Activated T-cell treated with anti-CD3 and anti-CD28 coated beads, Interleukin-2, amount 50 U/mL, for 4 hours (primary cell): ENCODE measurements around the gene TAF10. TPM values are rescaled to one million over a fixed set of nuclear protein-coding genes. Genes with fewer than 3 reads are reported as not detected.

Experiments
- ATAC-seq, 2 donors: fragments of 200-7000 bp; cut with Tn5 transposase; one replicate each; pipeline ENCODE4 v1.10.0; 2021
- DNase-seq: peaks from one replicate; pipeline ENCODE4 v3.0.0-alpha.2; 2020
- H3K27me3 Mint-ChIP-seq: one replicate; pipeline ENCODE4 v1.8.0; 2021; ENCODE audit warnings: low read depth, mixed read lengths
- H3K36me3 Mint-ChIP-seq: one replicate; pipeline ENCODE4 v1.8.0; 2022; ENCODE audit warnings: mixed read lengths; ENCODE audit not compliant: insufficient read depth
- H3K4me1 Mint-ChIP-seq: one replicate; pipeline ENCODE4 v1.8.0; 2021; ENCODE audit warnings: low read depth, mixed read lengths
- H3K4me3 Mint-ChIP-seq: one replicate; pipeline ENCODE4 v1.8.0; 2021; ENCODE audit warnings: mild to moderate bottlenecking, moderate library complexity, mixed read lengths
- H3K9me3 Mint-ChIP-seq: one replicate; pipeline ENCODE4 v1.8.0; 2021; ENCODE audit warnings: mixed read lengths
- total RNA-seq, 3 donors: library from RNA; stranded (reverse); gene quantifications; one replicate each; pipeline ENCODE4 v1.2.1, GENCODE V29; 2021

The TAF10 gene
- total RNA-seq, 3 donors from 2014 or later = 163 to 191 (median 188) TPM

DNA sequence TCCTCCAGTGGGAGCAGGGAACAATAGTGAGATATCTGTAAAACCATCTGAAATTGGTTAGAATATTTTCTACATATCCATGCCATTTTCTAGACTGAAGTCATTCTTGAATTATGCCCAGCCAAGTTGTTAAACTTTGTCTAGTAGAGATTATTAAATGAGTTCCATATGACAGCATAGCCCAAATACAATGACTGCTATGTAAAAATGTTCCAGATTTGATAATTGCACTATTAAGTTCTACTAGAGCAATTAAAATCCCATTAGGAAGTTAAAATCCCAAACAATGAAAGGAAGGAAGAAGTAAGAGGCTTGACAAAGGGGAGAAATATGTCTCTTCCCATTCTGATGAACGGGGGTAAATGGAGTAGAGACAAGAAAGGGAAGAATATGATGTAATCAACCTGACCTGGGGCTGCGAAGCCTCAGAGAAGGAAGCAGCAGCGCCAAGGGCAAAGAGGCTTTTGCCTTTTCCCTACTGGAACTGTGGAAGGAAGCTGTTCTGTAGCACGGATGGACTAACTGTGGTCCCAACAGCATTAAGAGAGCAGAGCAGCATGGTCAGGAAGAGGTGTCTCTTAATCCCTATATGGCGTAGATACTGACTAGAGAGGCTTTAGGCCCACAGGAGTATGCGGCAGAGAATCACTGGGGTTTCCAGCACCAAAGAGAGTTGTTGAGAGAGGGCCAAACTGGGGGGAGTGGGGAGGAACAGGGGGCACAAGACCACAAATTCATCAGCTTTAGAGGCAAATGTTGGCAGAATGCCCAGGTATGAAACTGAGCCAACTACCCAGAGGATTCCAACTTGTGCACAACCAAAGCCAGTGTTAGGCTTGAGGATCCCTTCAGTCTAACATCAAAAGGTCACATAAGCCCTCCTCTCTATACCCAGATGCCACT is 35.3 kb downstream of the TAF10 start:
- DNase-seq (no peak), ATAC-seq (no peak)
- no peaks in the 10 kb centered on the region for H3K4me1 Mint-ChIP-seq
- peaks cover 14% of the 10 kb centered on the region for H3K36me3 Mint-ChIP-seq
- no peaks in the 10 kb centered on the region for H3K27me3 Mint-ChIP-seq
- no peaks in the 10 kb centered on the region for H3K9me3 Mint-ChIP-seq
- H3K4me3 Mint-ChIP-seq = no peak overlapping the region

DNA sequence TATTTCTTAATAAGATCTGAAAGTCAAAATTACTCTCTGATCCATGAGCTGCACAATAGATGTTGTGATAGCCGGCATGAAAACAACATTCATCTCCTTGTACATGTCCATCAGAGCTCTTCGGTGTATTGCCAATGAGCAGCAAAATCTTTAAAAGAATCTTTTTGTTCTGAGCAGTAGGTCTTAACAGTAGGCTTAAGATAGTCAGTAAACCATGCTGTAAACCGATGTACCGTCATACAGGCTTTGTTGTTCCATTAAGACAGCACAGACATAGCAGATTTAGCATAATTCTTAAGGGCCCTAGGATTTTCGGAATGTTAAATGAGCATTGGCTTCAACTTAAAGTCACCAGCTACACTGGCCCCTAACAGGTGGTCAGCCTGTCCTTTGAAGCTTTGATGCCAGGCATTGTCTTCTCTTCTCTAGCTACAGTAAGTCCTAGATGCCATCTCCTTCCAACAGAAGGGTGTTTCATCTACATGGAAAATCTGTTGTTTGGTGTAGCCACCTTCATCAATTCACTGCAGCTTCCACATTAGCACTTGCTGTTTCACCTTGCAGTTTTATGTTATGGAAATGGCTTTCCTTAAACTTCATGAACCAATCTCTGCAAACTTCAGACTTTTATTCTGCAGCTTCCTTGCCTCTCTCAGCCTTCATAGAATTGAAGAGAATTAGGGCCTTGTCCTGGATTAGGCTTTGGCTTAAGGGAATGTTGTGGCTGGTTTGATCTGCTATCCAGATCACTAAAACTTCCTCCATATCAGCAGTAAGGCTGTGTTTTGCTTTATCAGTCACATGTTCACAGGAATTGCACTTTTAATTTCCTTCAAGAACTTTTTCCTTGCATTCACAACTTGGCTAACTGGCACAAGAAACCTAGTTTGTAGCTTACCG is 37.0 kb downstream of the TAF10 start:
- Mint-ChIP-seq H3K27me3 (no peaks in the 10 kb centered on the region), H3K36me3 (peaks cover 13% of the 10 kb centered on the region), H3K4me1 (no peaks in the 10 kb centered on the region), H3K9me3 (no peaks in the 10 kb centered on the region), H3K4me3 (no peak overlapping the region)
- ATAC-seq = no peak
- DNase-seq = no peak

DNA sequence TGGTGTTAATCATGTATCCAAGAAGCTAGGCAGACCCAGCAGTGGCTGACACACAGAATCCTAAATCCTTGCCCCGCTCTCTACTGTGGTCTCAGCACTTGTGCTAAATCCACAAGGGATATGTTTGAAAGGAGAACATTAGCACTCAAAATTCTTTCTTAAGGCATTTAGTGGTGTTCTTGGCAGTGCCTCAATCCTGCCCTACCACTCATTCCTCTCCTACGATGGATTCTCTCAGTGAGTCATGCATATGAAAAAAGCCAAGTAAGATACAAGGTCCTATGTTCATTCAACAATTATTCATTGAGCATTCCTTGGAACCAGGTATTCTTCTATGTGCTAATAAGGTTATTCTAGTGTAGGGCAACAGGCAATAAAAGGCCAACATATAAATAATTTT is 39.8 kb downstream of the TAF10 start:
- Mint-ChIP-seq H3K4me1 (no peaks in the 10 kb centered on the region), H3K36me3 (peaks cover 16% of the 10 kb centered on the region), H3K4me3 (no peak overlapping the region), H3K9me3 (no peaks in the 10 kb centered on the region), H3K27me3 (no peaks in the 10 kb centered on the region)
- ATAC-seq = no peak
- no peak for DNase-seq

DNA sequence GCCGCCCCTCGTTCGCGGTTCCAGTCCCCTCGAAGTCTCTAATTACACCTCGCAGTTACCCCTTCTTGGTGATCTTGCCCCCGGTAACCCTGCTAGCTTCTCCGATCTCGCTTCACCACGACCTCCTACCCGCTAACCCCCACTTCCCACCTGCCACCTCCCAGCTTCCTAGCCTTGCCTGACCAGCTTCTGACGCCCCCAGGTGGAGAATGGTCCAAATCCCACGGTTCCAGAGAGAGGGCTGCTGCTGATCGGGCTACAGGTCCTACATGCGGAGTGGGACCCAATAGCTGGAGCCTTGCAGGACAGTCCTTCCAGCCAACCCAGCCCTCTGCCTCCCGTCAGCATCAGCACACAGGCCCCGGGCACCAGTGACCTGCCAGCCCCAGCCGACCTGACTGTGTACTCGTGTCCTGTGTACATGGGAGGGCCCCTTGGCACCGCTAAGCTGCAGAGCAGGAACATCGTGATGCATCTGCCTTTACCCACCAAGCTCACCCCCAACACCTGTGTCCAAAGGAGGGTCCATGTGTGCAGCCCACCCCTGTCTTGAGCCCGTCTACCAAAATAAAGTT is 40.5 kb downstream of the TAF10 start:
- no peaks in the 10 kb centered on the region for H3K9me3 Mint-ChIP-seq
- H3K27me3 Mint-ChIP-seq = no peaks in the 10 kb centered on the region
- ATAC-seq (no peak), DNase-seq (no peak)
- H3K36me3 Mint-ChIP-seq = peaks cover 17% of the 10 kb centered on the region
- no peak overlapping the region for H3K4me3 Mint-ChIP-seq
- no peaks in the 10 kb centered on the region for H3K4me1 Mint-ChIP-seq

DNA sequence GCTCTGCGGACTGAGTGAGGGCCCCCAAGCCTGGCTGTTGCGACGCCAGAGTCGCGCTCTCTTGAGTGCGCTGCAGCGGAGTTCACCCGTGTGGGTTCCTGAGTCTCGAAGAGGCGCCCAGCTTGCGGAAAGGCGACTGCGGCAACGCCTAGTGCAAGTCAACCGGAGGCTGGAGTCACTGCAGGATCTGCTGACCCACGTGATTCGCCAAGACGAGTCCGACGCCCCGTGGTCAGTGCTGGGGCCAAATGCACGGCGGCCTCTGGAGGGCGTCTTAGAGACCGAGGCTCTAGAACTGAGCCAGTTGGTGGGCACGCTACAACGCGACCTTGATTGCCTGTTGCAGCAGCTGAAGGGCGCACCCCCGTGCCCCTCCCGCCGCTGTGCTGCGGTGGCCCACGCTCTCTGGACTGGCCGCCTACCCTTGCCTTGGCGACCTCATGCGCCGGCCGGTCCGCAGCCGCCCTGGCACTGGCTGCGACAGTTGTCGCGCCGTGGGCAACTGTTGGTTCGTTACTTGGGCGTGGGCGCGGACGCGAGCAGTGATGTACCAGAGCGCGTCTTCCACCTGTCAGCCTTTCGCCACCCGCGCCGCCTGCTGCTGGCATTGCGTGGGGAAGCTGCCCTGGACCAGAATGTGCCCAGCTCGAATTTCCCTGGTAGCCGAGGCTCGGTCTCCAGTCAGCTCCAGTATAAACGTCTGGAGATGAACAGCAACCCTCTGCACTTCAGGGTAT is 41.2 kb downstream of the TAF10 start:
- DNase-seq = no peak
- Mint-ChIP-seq H3K27me3 (no peaks in the 10 kb centered on the region), H3K4me3 (no peak overlapping the region), H3K4me1 (no peaks in the 10 kb centered on the region), H3K36me3 (peaks cover 19% of the 10 kb centered on the region), H3K9me3 (no peaks in the 10 kb centered on the region)
- no peak for ATAC-seq

DNA sequence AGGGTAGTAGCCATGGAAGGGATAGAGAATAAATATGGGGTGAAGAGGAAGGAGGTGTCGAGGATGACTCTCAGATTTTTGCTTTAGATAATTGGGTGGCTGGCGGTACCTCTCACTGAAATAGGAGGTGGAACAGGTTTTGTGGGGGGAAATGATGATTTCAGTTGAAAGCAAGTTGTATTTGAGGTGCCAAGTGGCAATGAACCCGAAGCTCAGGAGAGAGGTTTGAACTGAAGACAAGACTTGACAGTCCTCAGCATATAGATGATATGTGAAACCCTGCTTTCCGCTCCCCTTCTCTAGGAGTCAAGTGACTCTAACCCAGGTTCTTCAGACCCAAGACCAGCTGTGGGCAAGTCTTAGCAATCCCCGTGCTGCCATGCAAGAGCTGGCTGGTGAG is 42.3 kb downstream of the TAF10 start:
- Mint-ChIP-seq H3K4me3 (no peak overlapping the region), H3K4me1 (no peaks in the 10 kb centered on the region), H3K9me3 (no peaks in the 10 kb centered on the region), H3K27me3 (no peaks in the 10 kb centered on the region), H3K36me3 (peaks cover 24% of the 10 kb centered on the region)
- DNase-seq = no peak
- no peak for ATAC-seq

DNA sequence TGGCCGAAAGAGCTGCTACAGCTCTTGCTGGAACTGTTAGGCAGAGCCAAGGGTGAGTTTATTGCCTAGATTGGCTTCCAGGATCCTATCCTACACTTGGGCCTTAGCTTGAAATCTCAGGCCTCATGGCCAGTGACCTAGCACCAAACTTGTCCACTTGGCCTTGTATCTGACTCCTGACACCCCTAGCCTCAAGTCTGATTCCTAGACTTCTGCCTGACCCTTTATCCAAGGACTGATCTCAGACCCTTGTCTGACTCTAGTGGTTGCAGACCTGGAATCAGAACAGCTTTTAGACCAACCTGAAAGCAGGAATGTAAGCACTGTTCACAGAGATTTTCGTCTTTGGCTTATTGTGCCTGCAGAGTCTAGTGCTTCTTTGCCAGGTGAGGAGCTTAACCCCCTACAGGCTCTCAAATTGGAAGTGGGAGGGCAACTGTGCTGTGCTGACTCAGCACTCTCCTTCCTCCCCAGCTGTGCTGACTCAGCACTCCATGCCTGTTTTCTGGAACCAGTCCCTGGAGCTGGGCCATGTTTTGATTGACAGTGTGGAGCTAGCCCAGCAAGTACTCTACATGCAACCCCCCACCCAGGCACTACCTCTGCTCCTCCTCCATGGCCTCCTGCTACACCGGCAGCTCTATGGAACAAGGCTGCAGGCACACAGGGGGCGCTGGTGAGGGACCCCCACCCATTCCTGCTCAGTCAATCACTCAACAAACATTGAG is 43.7 kb downstream of the TAF10 start:
- Mint-ChIP-seq H3K27me3 (no peaks in the 10 kb centered on the region), H3K4me3 (no peak overlapping the region), H3K4me1 (no peaks in the 10 kb centered on the region), H3K9me3 (no peaks in the 10 kb centered on the region), H3K36me3 (peaks cover 27% of the 10 kb centered on the region)
- ATAC-seq = no peak
- DNase-seq = no peak

DNA sequence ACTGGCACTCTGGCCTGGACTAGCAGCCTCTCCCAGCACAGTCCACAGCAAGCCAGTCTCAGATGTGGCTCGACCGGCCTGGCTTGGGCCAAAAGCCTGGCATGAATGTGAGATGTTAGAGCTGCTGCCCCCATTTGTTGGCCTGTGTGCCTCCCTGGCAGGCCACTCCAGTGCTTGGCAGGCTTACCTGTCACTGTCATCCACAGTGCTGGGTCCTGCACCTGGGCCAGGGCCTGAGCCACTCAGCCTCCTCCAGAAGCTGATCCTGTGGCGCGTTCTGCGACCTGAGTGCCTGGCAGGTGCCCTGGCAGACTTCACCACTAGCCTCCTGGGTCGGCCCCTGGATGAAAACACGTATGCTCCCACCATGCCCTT is 44.7 kb downstream of the TAF10 start:
- Mint-ChIP-seq H3K27me3 (no peaks in the 10 kb centered on the region), H3K4me3 (no peak overlapping the region), H3K36me3 (peaks cover 22% of the 10 kb centered on the region), H3K4me1 (no peaks in the 10 kb centered on the region), H3K9me3 (no peaks in the 10 kb centered on the region)
- no peak for ATAC-seq
- DNase-seq = no peak

DNA sequence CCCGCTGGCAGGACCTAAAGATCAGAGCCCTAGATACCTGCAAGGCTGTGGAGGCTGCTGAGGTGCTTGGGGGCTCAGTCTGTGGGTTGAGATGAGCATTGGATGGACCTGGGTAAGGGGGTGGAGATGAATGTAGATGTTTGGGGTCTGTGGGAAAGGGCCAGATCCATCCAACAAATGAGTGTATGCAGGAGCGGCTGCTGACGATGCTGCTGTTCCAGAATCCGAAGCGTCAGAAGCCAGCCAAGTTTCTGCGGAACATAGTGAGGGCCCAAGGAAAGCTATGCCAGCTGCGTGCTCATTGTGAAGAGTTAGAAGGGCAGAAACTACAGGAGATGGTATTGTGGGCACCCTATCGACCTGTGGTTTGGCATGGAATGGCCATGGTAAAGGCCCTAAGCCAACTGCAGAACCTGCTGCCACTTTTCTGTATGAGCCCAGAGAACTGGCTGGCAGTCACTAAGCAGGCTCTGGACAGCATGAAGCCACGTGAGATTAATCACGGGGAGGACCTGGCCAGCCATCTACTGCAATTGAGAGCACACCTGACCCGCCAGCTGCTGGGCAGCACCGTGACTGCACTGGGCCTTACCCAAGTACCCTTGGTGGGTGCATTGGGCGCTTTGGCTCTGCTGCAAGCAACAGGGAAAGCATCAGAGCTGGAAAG is 45.2 kb downstream of the TAF10 start:
- H3K4me1 Mint-ChIP-seq = no peaks in the 10 kb centered on the region
- H3K9me3 Mint-ChIP-seq = no peaks in the 10 kb centered on the region
- H3K36me3 Mint-ChIP-seq = peaks cover 25% of the 10 kb centered on the region
- no peak overlapping the region for H3K4me3 Mint-ChIP-seq
- H3K27me3 Mint-ChIP-seq = no peaks in the 10 kb centered on the region
- ATAC-seq (no peak), DNase-seq (no peak)

DNA sequence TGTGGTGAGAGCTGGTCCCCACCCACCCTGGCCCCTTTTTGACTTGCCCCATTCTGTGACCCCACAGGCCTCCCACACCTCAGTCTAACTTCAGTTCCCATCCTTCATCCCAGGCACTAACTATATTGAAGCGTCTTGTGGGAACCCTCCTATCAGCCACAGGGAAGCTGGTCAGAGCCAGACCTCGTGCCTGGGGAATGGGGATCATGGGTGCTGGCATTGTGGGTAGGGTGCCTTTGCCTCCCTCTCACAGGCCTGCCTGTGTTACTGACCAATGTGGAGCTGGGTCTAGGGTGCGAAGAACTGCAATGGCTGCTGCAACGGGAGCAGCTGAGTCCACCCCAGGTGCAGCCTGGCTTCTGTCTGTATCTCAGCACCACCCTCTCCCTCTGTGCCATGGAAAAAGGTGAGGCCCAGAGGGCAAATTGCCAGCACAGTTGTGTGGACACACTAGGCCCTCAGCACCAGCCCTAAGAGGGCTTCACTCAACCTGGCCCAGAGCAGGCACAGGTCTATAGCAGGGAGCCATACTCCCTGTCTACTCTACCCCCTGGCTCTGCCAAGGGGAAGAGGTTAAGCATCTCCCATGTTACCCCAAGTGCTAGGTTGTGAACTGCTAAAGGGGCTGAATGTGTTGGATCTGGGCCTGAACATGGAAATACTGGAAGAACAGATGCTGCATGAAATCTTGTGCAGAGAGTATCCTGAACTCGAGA is 45.9 kb downstream of the TAF10 start:
- Mint-ChIP-seq H3K9me3 (no peaks in the 10 kb centered on the region), H3K4me1 (no peaks in the 10 kb centered on the region), H3K36me3 (peaks cover 25% of the 10 kb centered on the region), H3K4me3 (no peak overlapping the region), H3K27me3 (no peaks in the 10 kb centered on the region)
- ATAC-seq = no peak
- DNase-seq = no peak

DNA sequence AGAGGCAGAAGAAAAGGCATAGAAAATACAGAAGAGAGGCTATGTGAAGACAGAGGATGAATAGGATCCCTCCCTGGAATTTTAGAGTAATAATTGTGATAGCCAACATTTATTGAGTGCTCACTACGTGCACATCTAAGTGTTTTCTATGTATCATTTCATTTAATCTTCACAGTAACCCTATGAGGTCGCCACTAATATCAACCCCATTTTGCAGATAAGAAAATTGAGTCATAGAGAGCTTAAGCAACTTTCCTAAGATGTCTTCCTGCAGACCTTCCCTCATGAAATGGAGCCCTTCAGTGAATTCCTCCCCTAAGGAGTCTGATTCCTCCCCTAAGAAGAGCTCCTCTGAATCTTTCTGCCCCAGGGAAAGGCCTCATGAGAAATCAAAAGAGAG is 46.7 kb downstream of the TAF10 start:
- Mint-ChIP-seq H3K27me3 (no peaks in the 10 kb centered on the region), H3K36me3 (peaks cover 25% of the 10 kb centered on the region), H3K4me3 (no peak overlapping the region), H3K4me1 (no peaks in the 10 kb centered on the region), H3K9me3 (no peaks in the 10 kb centered on the region)
- DNase-seq (no peak), ATAC-seq (no peak)

DNA sequence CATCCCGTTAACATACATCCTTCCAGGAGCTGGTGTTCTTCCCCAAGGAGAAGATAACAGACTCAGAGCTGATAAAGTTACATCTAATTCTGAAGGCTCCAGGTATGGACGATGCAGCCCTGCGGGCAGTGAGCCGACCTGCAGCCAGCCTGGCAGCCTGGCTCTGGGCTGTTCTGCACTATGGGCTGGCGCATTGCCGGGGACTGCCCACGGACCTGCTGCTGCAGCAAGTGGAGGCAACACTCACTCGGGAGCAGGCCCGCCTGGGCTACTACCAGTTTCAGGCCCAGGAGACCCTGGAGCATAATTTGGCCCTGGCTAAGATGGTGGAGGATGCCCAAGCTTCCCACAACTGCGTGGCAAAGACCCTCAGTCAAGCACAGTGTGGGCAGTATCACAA is 48.3 kb downstream of the TAF10 start:
- no peak for ATAC-seq
- Mint-ChIP-seq H3K4me3 (no peak overlapping the region), H3K4me1 (no peaks in the 10 kb centered on the region), H3K36me3 (peaks cover 27% of the 10 kb centered on the region), H3K9me3 (no peaks in the 10 kb centered on the region), H3K27me3 (no peaks in the 10 kb centered on the region)
- DNase-seq = no peak
